Retinal pigment epithelial cell (primary cell): ENCODE data around the gene PRKN.

Experiments
- DNase-seq: peaks from one replicate; pipeline ENCODE4 v3.0.0-alpha.2; 2010; ENCODE audit warnings: low read depth
- H3K4me3 ChIP-seq: 2 replicates; pipeline ENCODE4 v1.5.1; 2011; ENCODE audit warnings: mild to moderate bottlenecking, low read length, control low read depth, moderate library complexity
- TF ChIP-seq, protein P1 (sequence below): conservative IDR thresholded peaks from 2 replicates; pipeline ENCODE4 v1.5.1; 2011; ENCODE audit warnings: low read depth, low read length, control low read depth, inconsistent platforms

PRKN gene

DNA sequence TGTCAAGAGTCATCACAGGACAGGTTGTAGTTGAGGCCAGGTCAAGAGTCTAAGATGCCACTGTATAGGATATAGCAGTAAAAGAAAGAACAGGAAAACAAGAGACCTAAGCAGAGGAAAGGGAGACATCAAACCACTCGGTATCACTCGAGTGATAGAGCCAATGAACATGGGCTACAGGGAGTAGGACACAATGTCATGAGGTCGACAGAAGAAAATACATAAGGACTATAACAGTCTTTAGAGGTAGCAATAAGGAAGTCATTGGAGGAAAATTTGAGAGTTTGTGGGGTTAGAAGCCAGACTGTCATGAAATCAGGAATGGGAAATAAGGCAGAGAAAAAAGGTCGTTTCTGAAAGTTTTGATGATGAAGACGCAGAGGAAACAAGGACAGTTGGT is 99.7 kb downstream of the PRKN start:
- TF ChIP-seq, protein P1, sequence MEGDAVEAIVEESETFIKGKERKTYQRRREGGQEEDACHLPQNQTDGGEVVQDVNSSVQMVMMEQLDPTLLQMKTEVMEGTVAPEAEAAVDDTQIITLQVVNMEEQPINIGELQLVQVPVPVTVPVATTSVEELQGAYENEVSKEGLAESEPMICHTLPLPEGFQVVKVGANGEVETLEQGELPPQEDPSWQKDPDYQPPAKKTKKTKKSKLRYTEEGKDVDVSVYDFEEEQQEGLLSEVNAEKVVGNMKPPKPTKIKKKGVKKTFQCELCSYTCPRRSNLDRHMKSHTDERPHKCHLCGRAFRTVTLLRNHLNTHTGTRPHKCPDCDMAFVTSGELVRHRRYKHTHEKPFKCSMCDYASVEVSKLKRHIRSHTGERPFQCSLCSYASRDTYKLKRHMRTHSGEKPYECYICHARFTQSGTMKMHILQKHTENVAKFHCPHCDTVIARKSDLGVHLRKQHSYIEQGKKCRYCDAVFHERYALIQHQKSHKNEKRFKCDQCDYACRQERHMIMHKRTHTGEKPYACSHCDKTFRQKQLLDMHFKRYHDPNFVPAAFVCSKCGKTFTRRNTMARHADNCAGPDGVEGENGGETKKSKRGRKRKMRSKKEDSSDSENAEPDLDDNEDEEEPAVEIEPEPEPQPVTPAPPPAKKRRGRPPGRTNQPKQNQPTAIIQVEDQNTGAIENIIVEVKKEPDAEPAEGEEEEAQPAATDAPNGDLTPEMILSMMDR, result no peak
- DNase-seq, result no peak
- no peak overlapping the region for H3K4me3 ChIP-seq

- TF ChIP-seq, protein P1, result no peak
- DNase-seq, result no peak
- H3K4me3 ChIP-seq, result no peak overlapping the region
Observed at GRCh38 chr6:162627362-162627761, 100.2 kb downstream of the PRKN start.

DNA sequence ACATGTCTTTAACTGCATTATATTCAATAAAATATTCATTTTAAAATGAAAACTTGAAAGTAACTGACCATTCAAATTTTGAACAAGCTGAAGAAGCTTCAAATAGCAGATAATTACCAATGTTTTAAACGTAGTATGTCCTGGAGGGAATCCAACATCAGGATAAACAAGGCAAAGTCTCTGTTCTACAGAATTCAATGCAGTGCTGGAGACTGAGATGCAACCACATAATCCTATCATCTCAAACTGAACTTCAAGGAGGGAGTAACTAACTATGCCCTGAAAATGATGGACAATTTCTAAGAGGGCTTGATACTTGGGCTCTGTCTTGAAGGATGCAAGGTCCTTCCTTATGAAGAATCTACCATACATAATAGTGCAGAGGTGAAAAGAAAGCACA is 100.7 kb downstream of the PRKN start:
- H3K4me3 ChIP-seq, result no peak overlapping the region
- TF ChIP-seq, protein P1, result no peak
- DNase-seq, result no peak

DNA sequence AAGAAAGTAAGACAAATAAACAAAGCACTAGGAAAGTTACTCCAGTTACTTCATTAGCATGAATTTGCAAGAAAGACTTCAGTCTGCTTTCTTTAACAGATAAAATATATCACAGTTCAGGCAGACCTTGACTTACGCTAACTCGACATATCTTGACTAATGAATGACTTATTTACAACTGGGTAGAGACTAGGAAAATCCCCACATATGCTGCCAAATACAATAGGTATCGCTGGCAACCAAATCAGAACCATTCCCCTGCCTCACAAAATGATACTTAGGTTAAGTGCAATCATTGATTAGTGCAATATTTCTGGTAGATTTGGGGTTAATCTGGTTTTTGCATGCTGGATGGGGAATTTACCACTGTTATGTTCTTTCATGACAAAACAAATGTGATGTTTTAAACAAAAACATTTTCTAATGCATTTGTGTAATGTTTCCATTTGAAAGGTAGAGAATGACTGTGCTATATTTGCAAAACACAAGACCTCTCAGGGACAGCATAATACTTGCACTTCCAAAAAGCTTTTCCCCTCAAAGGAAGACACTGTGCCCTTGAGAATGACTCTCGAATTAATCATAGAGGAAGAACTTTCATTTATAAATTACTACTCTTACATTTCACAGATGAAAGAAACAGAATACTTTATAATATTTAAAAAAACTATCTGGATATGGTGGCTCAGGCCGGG is 101.6 kb downstream of the PRKN start:
- DNase-seq, result no peak
- no peak overlapping the region for H3K4me3 ChIP-seq
- TF ChIP-seq, protein P1, result no peak

- TF ChIP-seq, protein P1, result no peak
- DNase-seq, result no peak
- H3K4me3 ChIP-seq, result no peak overlapping the region
Observed at GRCh38 chr6:162622572-162622971, 105.0 kb downstream of the PRKN start.

DNA sequence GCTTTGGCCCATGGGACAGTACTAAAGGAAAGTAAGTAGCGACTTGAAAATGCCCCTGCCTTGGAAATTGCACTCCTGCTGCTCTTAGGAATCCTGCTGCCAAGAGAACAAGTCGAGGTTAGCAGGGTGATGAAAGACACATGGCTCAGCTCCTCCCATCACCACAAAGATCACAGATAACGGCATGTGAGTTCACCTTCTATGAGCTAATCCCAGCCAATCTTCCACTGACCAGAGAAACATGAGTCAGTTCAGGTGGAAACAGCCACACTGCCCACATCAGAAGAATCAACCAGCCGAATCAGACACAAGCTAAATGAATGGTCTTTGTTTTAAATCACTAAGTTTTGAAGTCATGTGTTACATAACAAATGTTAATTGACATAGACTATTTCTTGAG is 106.3 kb downstream of the PRKN start:
- peak; percentile 36 for DNase-seq
- TF ChIP-seq, protein P1, result no peak
- no peak overlapping the region for H3K4me3 ChIP-seq

GRCh38 chr6:162620073-162620472 is 107.5 kb downstream of the PRKN start:
- TF ChIP-seq, protein P1, result no peak
- DNase-seq, result no peak
- H3K4me3 ChIP-seq, result no peak overlapping the region
